Measurements from ENCODE around the gene WWTR1.

Gene WWTR1

GRCh38 chr3:149476225-149476624 is 181.6 kb downstream of the WWTR1 start:
- Mint-ChIP-seq H3K36me3 (no peaks in the 10 kb centered on the region), H3K4me3 (no peak overlapping the region), H3K4me1 (no peaks in the 10 kb centered on the region), H3K9me3 (no peaks in the 10 kb centered on the region), H3K27ac (no peak overlapping the region), H3K27me3 (peaks cover 8 to 9% of the 10 kb centered on the region in 2 donors)
- no peak for DNase-seq
- no peak for ATAC-seq (replicated peaks)

- Mint-ChIP-seq H3K4me1 (no peaks in the 10 kb centered on the region), H3K27ac (no peak overlapping the region), H3K36me3 (no peaks in the 10 kb centered on the region), H3K9me3 (no peaks in the 10 kb centered on the region), H3K27me3 (peaks cover 8 to 9% of the 10 kb centered on the region in 2 donors), H3K4me3 (no peak overlapping the region)
- DNase-seq (no peak), ATAC-seq (replicated peaks) (no peak)
Observed at GRCh38 chr3:149475451-149476060, 182.3 kb downstream of the WWTR1 start.

GRCh38 chr3:149474250-149474817 is 183.5 kb downstream of the WWTR1 start, which contains the start of gene TM4SF4:
TSS of gene TM4SF4 (plus strand) at chr3:149474697. CDS start at chr3:149474878, 181 bp downstream.
- Mint-ChIP-seq H3K9me3 (no peaks in the 10 kb centered on the region), H3K27ac (no peak within 1 kb of the TSS), H3K4me1 (no peaks in the 10 kb centered on the region), H3K36me3 (no peaks in the 10 kb centered on the region), H3K4me3 (no peak within 1 kb of the TSS), H3K27me3 (peaks cover 8 to 9% of the 10 kb centered on the region in 2 donors)
- DNase-seq (no peak), ATAC-seq (replicated peaks) (no peak)

GRCh38 chr3:149473357-149474249 is 184.2 kb downstream of the WWTR1 start:
- no peak overlapping the region for H3K4me3 Mint-ChIP-seq
- no peak for DNase-seq
- ATAC-seq (replicated peaks) = no peak
- H3K27ac Mint-ChIP-seq = no peak overlapping the region
- H3K36me3 Mint-ChIP-seq = no peaks in the 10 kb centered on the region
- H3K4me1 Mint-ChIP-seq = no peaks in the 10 kb centered on the region
- H3K27me3 Mint-ChIP-seq = peaks cover 8 to 9% of the 10 kb centered on the region in 2 donors
- no peaks in the 10 kb centered on the region for H3K9me3 Mint-ChIP-seq

- ATAC-seq (replicated peaks) = no peak
- H3K27ac Mint-ChIP-seq = no peak overlapping the region
- no peak for DNase-seq
- H3K9me3 Mint-ChIP-seq = no peaks in the 10 kb centered on the region
- H3K27me3 Mint-ChIP-seq = peaks cover 8 to 9% of the 10 kb centered on the region in 2 donors
- no peaks in the 10 kb centered on the region for H3K36me3 Mint-ChIP-seq
- H3K4me1 Mint-ChIP-seq = no peaks in the 10 kb centered on the region
- H3K4me3 Mint-ChIP-seq = no peak overlapping the region
Observed at GRCh38 chr3:149472030-149472797, 185.6 kb downstream of the WWTR1 start.

GRCh38 chr3:149470381-149470780 is 187.4 kb downstream of the WWTR1 start:
- no peak for ATAC-seq (replicated peaks)
- H3K4me3 Mint-ChIP-seq = no peak overlapping the region
- no peaks in the 10 kb centered on the region for H3K36me3 Mint-ChIP-seq
- DNase-seq = no peak
- H3K4me1 Mint-ChIP-seq = no peaks in the 10 kb centered on the region
- peaks cover 8 to 9% of the 10 kb centered on the region in 2 donors for H3K27me3 Mint-ChIP-seq
- H3K9me3 Mint-ChIP-seq = no peaks in the 10 kb centered on the region
- no peak overlapping the region for H3K27ac Mint-ChIP-seq

- DNase-seq (no peak), ATAC-seq (replicated peaks) (no peak)
- Mint-ChIP-seq H3K36me3 (no peaks in the 10 kb centered on the region), H3K4me3 (no peak overlapping the region), H3K4me1 (no peaks in the 10 kb centered on the region), H3K27me3 (peaks cover 3 to 9% of the 10 kb centered on the region in 2 donors), H3K27ac (no peak overlapping the region), H3K9me3 (no peaks in the 10 kb centered on the region)
Observed at GRCh38 chr3:149468504-149469212, 189.2 kb downstream of the WWTR1 start.

Data from stimulated activated naive B cell treated with anti-CD40 and anti-IgM and Interleukin-4, amounts not matched to agents 10 μg/mL and 1 μg/mL and 100 μg/mL, for 72 hours (primary cell).